GM19025 (cell line): ENCODE measurements around the gene EIF3C.
"Not testable (repeated sequence)": the region's sequence is repeated elsewhere in the genome, so short reads cannot be mapped to it uniquely, and the experiment has no call there.

Experiments used
- ATAC-seq: cut with Tn5 transposase; IDR thresholded peaks from one replicate; pipeline ENCODE4 v1.9.1; 2021; ENCODE audit warnings: mild to moderate bottlenecking, low read depth, moderate library complexity; ENCODE audit not compliant: unreplicated experiment

EIF3C gene

GRCh38 chr16:28746618-28747350 is 35.5 kb downstream of the EIF3C start:
- not testable (repeated sequence) for ATAC-seq

GRCh38 chr16:28749997-28750465 is 38.8 kb downstream of the EIF3C start:
- peak; percentile 91 for ATAC-seq

GRCh38 chr16:28750469-28751067 is 39.3 kb downstream of the EIF3C start:
- ATAC-seq, result peak; percentile 27

DNA sequence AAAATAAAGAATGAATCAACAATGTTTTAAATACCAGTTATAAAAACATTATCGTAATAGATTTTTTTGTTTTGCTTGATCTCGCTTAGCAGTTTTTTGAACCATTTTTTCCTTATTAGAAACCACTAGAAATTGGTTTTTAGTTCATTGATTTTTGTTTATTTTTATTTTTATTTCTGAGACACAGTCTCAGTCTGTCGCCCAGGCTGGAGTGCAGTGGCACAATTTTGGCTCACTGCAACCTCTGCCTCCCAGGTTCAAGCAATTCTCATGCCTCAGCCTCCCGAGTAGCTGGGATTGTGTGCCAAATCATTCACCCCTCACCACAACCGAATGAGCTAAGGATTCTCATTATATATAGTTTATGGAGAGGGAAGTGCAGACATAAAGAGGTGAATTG is 40.2 kb downstream of the EIF3C start, which contains the start of gene NPIPB9:
NPIPB9 (plus strand) TSS at position 301 of the 400 bp plus-strand sequence.
- not testable (repeated sequence) for ATAC-seq

GRCh38 chr16:28781697-28782096 is 70.4 kb downstream of the EIF3C start:
- not testable (repeated sequence) for ATAC-seq

GRCh38 chr16:28782357-28782756 is 71.1 kb downstream of the EIF3C start:
- ATAC-seq, result not testable (repeated sequence)
